Liver (tissue), 9 donors: ENCODE data around the gene KLHDC8A. TPM values are rescaled to one million over a fixed set of nuclear protein-coding genes. Genes with fewer than 3 reads are reported as not detected.

ENCODE experiments used
- DNase-seq: peaks from one replicate; pipeline ENCODE4 v3.0.0-alpha.2; 2017; ENCODE audit warnings: low spot score
- H3K27ac ChIP-seq, 2 donors: one replicate each; pipeline ENCODE4 v1.7.0; 2013; ENCODE audit warnings: inconsistent platforms in 2 of 2, low read length in 2 of 2, control low read depth in 1 of 2, low read depth in 1 of 2, mild to moderate bottlenecking in 1 of 2
- H3K27me3 ChIP-seq, 4 donors: one replicate each; pipeline versions ENCODE4 v1.6.1 to v1.7.0; 2013; ENCODE audit warnings: low read length in 3 of 4, inconsistent platforms in 1 of 4, mild to moderate bottlenecking in 1 of 4, moderate library complexity in 1 of 4; ENCODE audit not compliant: control insufficient read depth in 4 of 4, insufficient read depth in 4 of 4
- H3K36me3 ChIP-seq, 4 donors: one replicate each; pipeline versions ENCODE4 v1.6.1 to v1.7.0; 2013; ENCODE audit warnings: low read length in 3 of 4, mild to moderate bottlenecking in 3 of 4, low read depth in 1 of 4, moderate library complexity in 1 of 4; ENCODE audit not compliant: control insufficient read depth in 4 of 4, insufficient read depth in 3 of 4
- H3K4me1 ChIP-seq, 4 donors: one replicate each; pipeline versions ENCODE4 v1.6.1 to v1.7.0; 2013; ENCODE audit warnings: low read length in 3 of 4, mild to moderate bottlenecking in 3 of 4, moderate library complexity in 1 of 4; ENCODE audit not compliant: control insufficient read depth in 4 of 4, insufficient read depth in 4 of 4
- H3K4me3 ChIP-seq, 3 donors: one replicate each; pipeline versions ENCODE4 v1.6.1 to v1.7.0; 2013; ENCODE audit warnings: low read length in 3 of 3, control low read depth in 1 of 3, low read depth in 1 of 3, mild to moderate bottlenecking in 1 of 3
- H3K9ac ChIP-seq, 2 donors: one replicate each; pipeline ENCODE4 v1.7.0; 2013; ENCODE audit warnings: low read length in 2 of 2, mild to moderate bottlenecking in 2 of 2, moderate library complexity in 2 of 2, control low read depth in 1 of 2, low read depth in 1 of 2
- H3K9me3 ChIP-seq, 4 donors: one replicate each; pipeline versions ENCODE4 v1.6.1 to v1.7.0; 2013; ENCODE audit warnings: low read length in 3 of 4; ENCODE audit not compliant: control insufficient read depth in 4 of 4
- ATF3 ChIP-seq: IDR thresholded peaks from 2 replicates; pipeline ENCODE4 v1.6.1; 2016; ENCODE audit warnings: antibody characterized with exemption
- EGR1 ChIP-seq, 2 donors: IDR thresholded peaks; 2 replicates each; pipeline ENCODE4 v1.6.1; 2016 to 2018; ENCODE audit warnings: antibody characterized with exemption in 2 of 2, low read depth in 2 of 2
- FOXA1 ChIP-seq: IDR thresholded peaks from 2 replicates; pipeline ENCODE4 v1.6.1; 2016; ENCODE audit warnings: antibody characterized with exemption
- FOXA2 ChIP-seq: IDR thresholded peaks from 2 replicates; pipeline ENCODE4 v1.6.1; 2016; ENCODE audit warnings: antibody characterized with exemption
- GABPA ChIP-seq, 2 donors: IDR thresholded peaks in 1 of 2; conservative IDR thresholded peaks in 1 of 2; 2 replicates each; pipeline ENCODE4 v1.6.1; 2016; ENCODE audit warnings: antibody characterized with exemption in 2 of 2, mild to moderate bottlenecking in 1 of 2, moderate library complexity in 1 of 2
- HNF4G ChIP-seq: IDR thresholded peaks from 2 replicates; pipeline ENCODE4 v1.6.1; 2016; ENCODE audit warnings: antibody characterized with exemption
- JUND ChIP-seq, 2 donors: IDR thresholded peaks; 2 replicates each; pipeline ENCODE4 v1.6.1; 2016; ENCODE audit warnings: antibody characterized with exemption in 2 of 2
- MAX ChIP-seq: IDR thresholded peaks from 2 replicates; pipeline ENCODE4 v1.6.1; 2016; ENCODE audit warnings: antibody characterized with exemption
- NR2F2 ChIP-seq: IDR thresholded peaks from 2 replicates; pipeline ENCODE4 v1.6.1; 2016; ENCODE audit warnings: antibody characterized with exemption
- REST ChIP-seq: IDR thresholded peaks from 2 replicates; pipeline ENCODE4 v1.6.1; 2016; ENCODE audit warnings: antibody characterized with exemption, mild to moderate bottlenecking
- SP1 ChIP-seq: IDR thresholded peaks from 2 replicates; pipeline ENCODE4 v1.6.1; 2018; ENCODE audit warnings: antibody characterized with exemption, mild to moderate bottlenecking
- TAF1 ChIP-seq: conservative IDR thresholded peaks from 2 replicates; pipeline ENCODE4 v1.6.1; 2016; ENCODE audit warnings: antibody characterized with exemption, mild to moderate bottlenecking
- ZBTB33 ChIP-seq: IDR thresholded peaks from 2 replicates; pipeline ENCODE4 v1.6.1; 2016; ENCODE audit warnings: antibody characterized with exemption
- WGBS: extraction: QIAGEN DNeasy Blood & Tissue Kit; methylation state at CpG from one replicate; pipeline ENCODE4 v1.1.7; 2013; 5-methylcytosine and 5-hydroxymethylcytosine counted together
- polyA plus RNA-seq, 2 donors: library from polyadenylated mRNA; stranded (reverse) in 1 of 2; unstranded in 1 of 2; fragments of 200-250 nt in 1 of 2; fragments of >200 nt in 1 of 2; fragmentation: Nextera tagmentation in 1 of 2; extraction: Ambion mirVana in 1 of 2; gene quantifications; one replicate each; pipeline versions ENCODE4 v1.2.1 to v1.2.3, GENCODE V29; 2013 to 2015
- total RNA-seq, 2 donors: library from RNA; depleted of rRNA; stranded (reverse); fragments of >200 nt; gene quantifications; one replicate each; pipeline ENCODE4 v1.2.3, GENCODE V29; 2014
- donor health status: healthy.
- donor health status: healthy.
- donor health status: healthy.
- donor health status: healthy.
- donor health status: healthy.

The KLHDC8A gene
- total and polyA plus RNA-seq, 4 donors = 0.02 to 0.05 TPM; not detected in 2

- peaks cover 0 to 3% (median 0%) of the 10 kb centered on the region in 4 donors for H3K4me1 ChIP-seq
- no peak overlapping the region for H3K27ac ChIP-seq
- TF ChIP-seq TAF1 (no peak), SP1 (no peak), MAX (no peak), JUND (IDR thresholded peaks at IDR 0.05) (no peak), ZBTB33 (no peak), GABPA (IDR thresholded peaks at IDR 0.05 in 1 of 2, conservative IDR thresholded peaks at IDR 0.05 in 1 of 2) (no peak), ATF3 (no peak), REST (no peak)
- DNase-seq = no peak
- no peak overlapping the region for H3K4me3 ChIP-seq
- no peak overlapping the region for H3K9ac ChIP-seq
- no peaks in the 10 kb centered on the region for H3K36me3 ChIP-seq
- 63% methylated on average over 4 of the region's 4 CpGs for WGBS
- H3K9me3 ChIP-seq = no peaks in the 10 kb centered on the region
- H3K27me3 ChIP-seq = peaks cover 2 to 10% (median 6%) of the 10 kb centered on the region in 4 donors
Observed at GRCh38 chr1:205376739-205377138, 20.0 kb upstream of the KLHDC8A start.

GRCh38 chr1:205375835-205376545 lies 19.3 kb upstream of the KLHDC8A start:
- Histone ChIP-seq H3K27me3 (peaks cover 2 to 9% (median 6%) of the 10 kb centered on the region in 4 donors), H3K4me1 (peaks cover 0 to 3% (median 0%) of the 10 kb centered on the region in 4 donors)
- WGBS = 22% methylated on average over 6 of the region's 6 CpGs

More at GRCh38 chr1:205375835-205376545, 19.3 kb upstream of the KLHDC8A start:
- Histone ChIP-seq H3K4me3 (no peak overlapping the region), H3K9ac (no peak overlapping the region), H3K27ac (no peak overlapping the region), H3K9me3 (no peaks in the 10 kb centered on the region), H3K36me3 (no peaks in the 10 kb centered on the region)
- no peak for TF ChIP-seq FOXA2
- no peak for TF ChIP-seq ATF3
- no peak for TF ChIP-seq EGR1 (IDR thresholded peaks at IDR 0.05; ENCODE audit: low read depth in 2 of 2)
- TF ChIP-seq REST = no peak
- TF ChIP-seq ZBTB33 = no peak
- no peak for TF ChIP-seq FOXA1
- no peak for TF ChIP-seq MAX
- TF ChIP-seq NR2F2 = no peak
- TF ChIP-seq SP1 = no peak
- TF ChIP-seq HNF4G = no peak
- DNase-seq = no peak
